ENCODE data around the gene DRG2. TPM values are rescaled to one million over a fixed set of nuclear protein-coding genes. Genes with fewer than 3 reads are reported as not detected.

The DRG2 gene
- total RNA-seq, 1 experiment from 2014 or later, result 52.0 TPM

DNA sequence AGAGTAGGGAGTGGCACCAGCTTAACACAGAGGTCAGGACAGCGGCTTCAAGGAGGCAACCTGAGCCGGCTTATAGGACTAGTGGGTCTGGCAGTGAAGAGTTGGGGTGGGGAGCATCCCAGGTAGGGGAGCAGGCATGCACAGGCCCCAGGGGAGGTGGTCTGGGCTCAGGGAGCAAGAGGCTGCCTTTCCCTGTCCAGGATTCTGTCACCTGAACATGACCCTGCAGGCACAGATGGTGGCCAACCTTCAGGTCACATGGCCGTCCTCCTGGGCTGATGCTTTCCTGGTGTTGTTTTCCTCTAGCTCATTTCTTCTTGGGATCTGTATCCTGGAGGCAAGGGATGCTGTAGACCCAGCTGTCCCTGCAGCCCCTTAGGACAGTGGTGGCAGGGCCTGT is 17.3 kb downstream of the DRG2 start:
- Mint-ChIP-seq H3K9me3 (no peaks in the 10 kb centered on the region), H3K27ac (no peak overlapping the region), H3K27me3 (ENCODE audit: low read depth) (no peaks in the 10 kb centered on the region), H3K36me3 (ENCODE audit: insufficient read depth in 1 of 3, low read depth in 3 of 3) (peaks cover 5 to 37% (median 18%) of the 10 kb centered on the region in 3 experiments), H3K4me1 (peaks cover 0 to 2% of the 10 kb centered on the region in 2 experiments; a peak in 1 of 4 replicates), H3K4me3 (no peak overlapping the region)
- no peak overlapping the region for H3K56ac ChIP-seq (ENCODE audit: insufficient read length, low read depth, low read length)
- no peak overlapping the region for H3T11ph ChIP-seq (ENCODE audit: low read length)
- H3K4ac ChIP-seq (ENCODE audit: low read depth, low read length), result no peak overlapping the region
- no peaks in the 10 kb centered on the region for H3K23me2 ChIP-seq (ENCODE audit: insufficient read length, low read depth, low read length, poor library complexity, severe bottlenecking)
- no peak overlapping the region for H3K18ac ChIP-seq (ENCODE audit: insufficient read length, low read depth, low read length)
- no peaks in the 10 kb centered on the region for H3K4me1 ChIP-seq (ENCODE audit: insufficient read depth, low read length)
- no peaks in the 10 kb centered on the region for H3K79me2 ChIP-seq (ENCODE audit: insufficient read depth, low read length)
- H2AFZ ChIP-seq (ENCODE audit: low read length), result no peak overlapping the region
- H2BK120ac ChIP-seq (ENCODE audit: low read depth, low read length, poor library complexity, severe bottlenecking), result no peak overlapping the region
- H3K27me3 ChIP-seq (ENCODE audit: insufficient read depth, low read length), result no peaks in the 10 kb centered on the region
- no peak overlapping the region for H3K14ac ChIP-seq (ENCODE audit: insufficient read depth, low read length)
- H2BK5ac ChIP-seq (ENCODE audit: insufficient read length, low read length), result no peak overlapping the region
- H4K8ac ChIP-seq (replicated peaks; ENCODE audit: insufficient read length, low read depth, low read length), result no peak overlapping the region
- no CpG with 5 or more reads among the region's 3 CpGs for WGBS (ENCODE audit: extremely low coverage, insufficient read length, low lambda C conversion rate)
- H3K9me3 ChIP-seq (ENCODE audit: control insufficient read depth, low read depth, low read length), result no peaks in the 10 kb centered on the region
- DNase-seq, result no peak
- H2BK15ac ChIP-seq (ENCODE audit: low read depth, low read length), result no peak overlapping the region
- no peak overlapping the region for H2BK12ac ChIP-seq (ENCODE audit: insufficient read length, low read depth, low read length)
- TF ChIP-seq, protein P1, sequence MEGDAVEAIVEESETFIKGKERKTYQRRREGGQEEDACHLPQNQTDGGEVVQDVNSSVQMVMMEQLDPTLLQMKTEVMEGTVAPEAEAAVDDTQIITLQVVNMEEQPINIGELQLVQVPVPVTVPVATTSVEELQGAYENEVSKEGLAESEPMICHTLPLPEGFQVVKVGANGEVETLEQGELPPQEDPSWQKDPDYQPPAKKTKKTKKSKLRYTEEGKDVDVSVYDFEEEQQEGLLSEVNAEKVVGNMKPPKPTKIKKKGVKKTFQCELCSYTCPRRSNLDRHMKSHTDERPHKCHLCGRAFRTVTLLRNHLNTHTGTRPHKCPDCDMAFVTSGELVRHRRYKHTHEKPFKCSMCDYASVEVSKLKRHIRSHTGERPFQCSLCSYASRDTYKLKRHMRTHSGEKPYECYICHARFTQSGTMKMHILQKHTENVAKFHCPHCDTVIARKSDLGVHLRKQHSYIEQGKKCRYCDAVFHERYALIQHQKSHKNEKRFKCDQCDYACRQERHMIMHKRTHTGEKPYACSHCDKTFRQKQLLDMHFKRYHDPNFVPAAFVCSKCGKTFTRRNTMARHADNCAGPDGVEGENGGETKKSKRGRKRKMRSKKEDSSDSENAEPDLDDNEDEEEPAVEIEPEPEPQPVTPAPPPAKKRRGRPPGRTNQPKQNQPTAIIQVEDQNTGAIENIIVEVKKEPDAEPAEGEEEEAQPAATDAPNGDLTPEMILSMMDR (conservative IDR thresholded peaks at IDR 0.05), result no peak
- H4K91ac ChIP-seq (ENCODE audit: insufficient read length, low read depth, low read length), result no peak overlapping the region
- H2AK5ac ChIP-seq (ENCODE audit: insufficient read length, low read length), result no peak overlapping the region
- H4K20me1 ChIP-seq (ENCODE audit: control insufficient read depth, insufficient read depth, insufficient read length), result no peaks in the 10 kb centered on the region
- H3K4me2 ChIP-seq (ENCODE audit: insufficient read depth, insufficient read length, low read length), result no peak overlapping the region
- no peaks in the 10 kb centered on the region for H3K79me1 ChIP-seq (ENCODE audit: insufficient read depth, low read depth, low read length, poor library complexity, severe bottlenecking)
- no peak overlapping the region for H3K9ac ChIP-seq (ENCODE audit: extremely low read depth, insufficient read length, low read length)
- no peak overlapping the region for H3K27ac ChIP-seq (ENCODE audit: insufficient read length, low read depth, low read length)
- no peak overlapping the region for H2BK20ac ChIP-seq (ENCODE audit: low read depth, low read length, poor library complexity, severe bottlenecking)
- no peak overlapping the region for H3K23ac ChIP-seq (ENCODE audit: insufficient read length, low read depth, low read length)
- H4K5ac ChIP-seq (ENCODE audit: insufficient read length, low read depth, low read length), result no peak overlapping the region

All from H9 (cell line).